Right forelimb (tissue), 1 donor: Measurements from ENCODE around the gene GNGT2.

Source experiments
- DNase-seq: peaks from one replicate; pipeline ENCODE4 v3.0.0-alpha.2; 2018

GNGT2 gene

GRCh38 chr17:49165143-49165542, 45.2 kb downstream of the GNGT2 start:
- no peak for DNase-seq

GRCh38 chr17:49162866-49163265, 47.5 kb downstream of the GNGT2 start:
- DNase-seq: no peak

DNA sequence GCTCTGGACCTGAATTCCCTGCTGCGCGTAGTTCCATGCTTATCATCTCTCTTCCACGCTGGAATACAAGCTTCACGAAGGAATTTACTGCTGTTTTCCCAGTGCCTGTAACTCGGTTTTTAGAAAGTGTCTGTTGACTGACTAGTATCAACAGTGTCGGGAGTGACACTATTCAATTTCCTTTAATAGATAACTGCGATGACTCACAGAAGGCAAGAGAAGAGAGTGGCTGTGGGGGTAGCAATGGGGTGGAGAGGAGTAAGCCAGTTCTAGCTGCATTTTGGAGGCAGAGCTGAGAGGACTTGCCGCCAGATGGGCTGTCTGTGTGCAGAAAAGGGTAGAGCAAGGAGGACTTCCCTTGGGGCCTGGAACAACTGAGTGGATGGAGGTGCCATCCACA, 52.6 kb downstream of the GNGT2 start:
- DNase-seq: no peak

GRCh38 chr17:49156256-49156655, 54.1 kb downstream of the GNGT2 start:
- no peak for DNase-seq
